HG02852 (cell line): ENCODE measurements around the gene TMEM72.

Experiments
- ATAC-seq: cut with Tn5 transposase; IDR thresholded peaks from one replicate; pipeline ENCODE4 v1.9.1; 2021; ENCODE audit warnings: mild to moderate bottlenecking, moderate library complexity; ENCODE audit not compliant: unreplicated experiment

Gene TMEM72

GRCh38 chr10:44951576-44952226 is 40.6 kb downstream of the TMEM72 start:
- no peak for ATAC-seq

GRCh38 chr10:44952779-44953231 is 41.7 kb downstream of the TMEM72 start:
- no peak for ATAC-seq

- ATAC-seq: no peak
Observed at GRCh38 chr10:44954042-44954441, 42.9 kb downstream of the TMEM72 start.

GRCh38 chr10:44954962-44955361 is 43.8 kb downstream of the TMEM72 start:
- no peak for ATAC-seq

GRCh38 chr10:44955413-44956070 is 44.4 kb downstream of the TMEM72 start:
- ATAC-seq: no peak

GRCh38 chr10:44956226-44956625 is 45.1 kb downstream of the TMEM72 start:
- ATAC-seq: no peak

- ATAC-seq: no peak
Observed at GRCh38 chr10:44956717-44957706, 45.9 kb downstream of the TMEM72 start.

GRCh38 chr10:44958196-44958897 is 47.2 kb downstream of the TMEM72 start:
- ATAC-seq: no peak

- ATAC-seq: peak; percentile 0
Observed at GRCh38 chr10:44958898-44959246, 47.7 kb downstream of the TMEM72 start.

- ATAC-seq: peak; percentile 92
Observed at GRCh38 chr10:44959247-44960087, 48.3 kb downstream of the TMEM72 start, which contains the start of gene RASSF4. Gene RASSF4 (plus strand): TSS chr10:44959802. CDS start chr10:44970203, 10,401 bp downstream.

- no peak for ATAC-seq
Observed at GRCh38 chr10:44960088-44960460, 48.9 kb downstream of the TMEM72 start.

GRCh38 chr10:44960482-44961229 is 49.5 kb downstream of the TMEM72 start:
- no peak for ATAC-seq

- ATAC-seq: no peak
Observed at GRCh38 chr10:44961230-44961571, 50.1 kb downstream of the TMEM72 start.

- ATAC-seq: no peak
Observed at GRCh38 chr10:44961931-44962750, 51.0 kb downstream of the TMEM72 start.

GRCh38 chr10:44962870-44963738 is 52.0 kb downstream of the TMEM72 start:
- no peak for ATAC-seq

GRCh38 chr10:44963772-44964633 is 52.9 kb downstream of the TMEM72 start:
- ATAC-seq: no peak

- no peak for ATAC-seq
Observed at GRCh38 chr10:44965104-44965503, 54.0 kb downstream of the TMEM72 start.
